ENCODE data around the gene NBPF6.
"Not testable (repeated sequence)": the region's sequence is repeated elsewhere in the genome, so short reads cannot be mapped to it uniquely, and the experiment has no call there.

The NBPF6 gene, protein sequence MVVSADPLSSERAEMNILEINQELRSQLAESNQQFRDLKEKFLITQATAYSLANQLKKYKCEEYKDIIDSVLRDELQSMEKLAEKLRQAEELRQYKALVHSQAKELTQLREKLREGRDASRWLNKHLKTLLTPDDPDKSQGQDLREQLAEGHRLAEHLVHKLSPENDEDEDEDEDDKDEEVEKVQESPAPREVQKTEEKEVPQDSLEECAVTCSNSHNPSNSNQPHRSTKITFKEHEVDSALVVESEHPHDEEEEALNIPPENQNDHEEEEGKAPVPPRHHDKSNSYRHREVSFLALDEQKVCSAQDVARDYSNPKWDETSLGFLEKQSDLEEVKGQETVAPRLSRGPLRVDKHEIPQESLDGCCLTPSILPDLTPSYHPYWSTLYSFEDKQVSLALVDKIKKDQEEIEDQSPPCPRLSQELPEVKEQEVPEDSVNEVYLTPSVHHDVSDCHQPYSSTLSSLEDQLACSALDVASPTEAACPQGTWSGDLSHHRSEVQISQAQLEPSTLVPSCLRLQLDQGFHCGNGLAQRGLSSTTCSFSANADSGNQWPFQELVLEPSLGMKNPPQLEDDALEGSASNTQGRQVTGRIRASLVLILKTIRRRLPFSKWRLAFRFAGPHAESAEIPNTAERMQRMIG

GRCh38 chr1:108450043-108450442, at the start of gene NBPF6:
TSS of gene NBPF6 (plus strand) at chr1:108450343. CDS start at chr1:108450602, 259 bp downstream.
- not testable (repeated sequence) for H3K36me3 Mint-ChIP-seq (ENCODE audit: insufficient read depth); H3K4me1 Mint-ChIP-seq; H3K27ac Mint-ChIP-seq (ENCODE audit: low read depth); H3K4me3 Mint-ChIP-seq; DNase-seq (ENCODE audit: low spot score in 2 of 2); H3K9me3 Mint-ChIP-seq; ATAC-seq (replicated peaks; ENCODE audit: extremely low read depth, poor library complexity, severe bottlenecking); H3K27me3 Mint-ChIP-seq

- DNase-seq (ENCODE audit: low spot score in 2 of 2); H3K27me3 Mint-ChIP-seq; ATAC-seq (replicated peaks; ENCODE audit: extremely low read depth, poor library complexity, severe bottlenecking); H3K4me1 Mint-ChIP-seq; H3K36me3 Mint-ChIP-seq (ENCODE audit: insufficient read depth); H3K27ac Mint-ChIP-seq (ENCODE audit: low read depth); H3K4me3 Mint-ChIP-seq; H3K9me3 Mint-ChIP-seq: not testable (repeated sequence)
Measured at GRCh38 chr1:108411098-108411833, 38.9 kb upstream of the NBPF6 start.

DNA sequence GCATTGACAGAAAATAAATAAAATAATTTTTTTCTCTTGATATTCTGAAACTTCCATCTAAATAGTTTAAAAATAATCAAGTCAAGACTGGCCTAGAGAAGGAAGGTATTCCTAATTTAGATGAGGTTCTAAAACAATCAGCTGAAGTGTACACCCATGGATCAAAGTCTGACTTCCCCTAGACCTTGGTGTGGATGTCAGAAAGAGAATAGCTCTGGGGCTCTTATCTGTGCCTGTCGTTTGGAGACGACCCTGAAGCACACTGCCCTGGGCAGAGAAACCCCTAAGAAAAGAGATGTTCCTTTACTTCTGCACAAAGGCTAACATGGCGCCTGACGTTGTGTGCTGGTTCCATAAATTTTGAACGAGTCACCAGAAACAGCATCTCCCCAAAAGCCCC, 30.0 kb upstream of the NBPF6 start:
- not testable (repeated sequence) for H3K27me3 Mint-ChIP-seq; H3K36me3 Mint-ChIP-seq (ENCODE audit: insufficient read depth); H3K4me1 Mint-ChIP-seq; ATAC-seq (replicated peaks; ENCODE audit: extremely low read depth, poor library complexity, severe bottlenecking); H3K4me3 Mint-ChIP-seq; H3K27ac Mint-ChIP-seq (ENCODE audit: low read depth); DNase-seq (ENCODE audit: low spot score in 2 of 2); H3K9me3 Mint-ChIP-seq

DNA sequence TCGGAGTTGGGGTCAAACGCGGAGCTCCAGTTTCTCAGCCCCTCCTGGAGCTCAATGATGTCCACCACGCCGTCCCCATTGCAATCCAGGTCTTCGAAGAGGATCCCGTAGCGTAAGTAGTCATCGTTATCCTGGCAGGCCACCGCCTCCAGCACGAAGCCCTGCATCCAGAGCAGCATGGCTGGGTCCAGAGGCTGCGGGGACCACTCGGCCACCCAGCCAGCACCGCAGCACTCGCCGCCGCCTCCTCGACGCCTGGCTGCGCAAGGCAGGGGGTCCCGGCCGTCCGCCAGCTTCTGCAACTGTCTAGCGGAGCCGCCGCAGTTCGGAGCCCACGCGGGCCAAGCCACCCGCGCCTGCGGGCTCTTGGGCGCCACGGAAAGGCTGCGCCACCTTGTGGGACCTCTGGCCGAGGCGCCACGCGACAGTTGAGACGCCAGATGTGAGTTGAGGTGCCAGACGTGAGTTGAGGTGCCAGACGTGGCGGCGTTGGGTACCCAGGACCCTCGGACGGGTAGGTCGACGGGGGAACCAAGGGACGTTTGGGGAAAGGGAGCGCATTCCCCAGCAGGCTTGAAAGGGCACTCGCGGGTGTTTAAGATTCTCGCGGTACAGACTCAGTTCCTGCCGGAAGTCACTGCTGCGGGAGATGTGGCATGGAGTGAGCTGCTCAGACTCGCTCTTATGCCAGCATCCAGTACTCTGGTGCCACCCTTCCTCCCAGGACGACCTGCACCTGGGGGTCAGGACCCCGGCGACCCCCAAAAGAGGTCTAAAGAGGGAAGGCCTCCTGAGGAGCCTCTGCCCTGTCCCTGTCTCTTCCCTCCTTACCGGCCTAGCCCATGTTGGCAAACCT, 28.9 kb upstream of the NBPF6 start:
- H3K4me3 Mint-ChIP-seq; H3K9me3 Mint-ChIP-seq; H3K36me3 Mint-ChIP-seq (ENCODE audit: insufficient read depth); H3K4me1 Mint-ChIP-seq; H3K27me3 Mint-ChIP-seq; H3K27ac Mint-ChIP-seq (ENCODE audit: low read depth); DNase-seq (ENCODE audit: low spot score in 2 of 2): not testable (repeated sequence)
- ATAC-seq (replicated peaks; ENCODE audit: extremely low read depth, poor library complexity, severe bottlenecking) = peak; percentile 88

DNA sequence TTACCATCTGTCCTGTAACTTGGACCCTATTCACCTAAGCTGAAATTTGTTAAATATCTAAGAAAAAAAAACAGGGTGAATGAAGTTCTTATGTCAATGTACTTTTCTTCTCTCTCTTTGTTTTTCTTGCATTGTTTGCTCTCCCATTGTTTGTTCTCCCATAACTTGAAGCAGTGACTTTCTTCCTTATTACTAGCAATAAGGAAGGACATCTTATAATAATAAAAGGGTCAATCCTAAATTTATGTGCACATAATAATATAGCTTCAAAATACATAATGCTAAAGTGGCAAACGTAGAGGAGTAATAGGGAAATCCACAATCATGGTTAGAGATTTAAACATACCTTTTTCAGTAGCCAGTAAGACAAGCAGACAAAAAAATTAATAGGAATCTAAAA, 23.3 kb upstream of the NBPF6 start:
- H3K36me3 Mint-ChIP-seq (ENCODE audit: insufficient read depth); H3K4me3 Mint-ChIP-seq: not testable (repeated sequence)

DNA sequence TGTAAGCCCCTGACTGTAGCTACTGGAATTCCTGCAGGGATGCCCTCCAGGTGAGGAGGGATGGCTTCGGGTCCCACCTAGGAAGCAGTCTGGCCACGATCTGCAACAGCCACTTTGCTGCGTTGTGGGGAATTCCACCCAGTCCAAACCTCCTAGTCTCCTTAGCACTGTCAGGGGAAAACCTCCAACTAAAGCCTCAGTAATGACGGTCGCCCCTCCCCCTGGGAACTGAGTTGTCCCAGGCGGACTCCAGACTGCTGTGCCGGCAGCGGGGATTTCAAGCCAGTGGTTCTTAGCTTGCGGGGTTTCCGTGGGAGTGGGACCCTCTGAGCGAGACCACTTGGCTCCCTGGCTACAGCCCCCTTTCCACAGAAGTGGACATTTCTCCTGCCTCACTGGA, 18.1 kb upstream of the NBPF6 start:
- H3K36me3 Mint-ChIP-seq (ENCODE audit: insufficient read depth); H3K9me3 Mint-ChIP-seq; H3K27ac Mint-ChIP-seq (ENCODE audit: low read depth); H3K27me3 Mint-ChIP-seq; DNase-seq (ENCODE audit: low spot score in 2 of 2); ATAC-seq (replicated peaks; ENCODE audit: extremely low read depth, poor library complexity, severe bottlenecking); H3K4me3 Mint-ChIP-seq; H3K4me1 Mint-ChIP-seq: not testable (repeated sequence)

More for the DNA sequence above, 23.3 kb upstream of the NBPF6 start:
- DNase-seq (ENCODE audit: low spot score in 2 of 2); H3K27ac Mint-ChIP-seq (ENCODE audit: low read depth); H3K9me3 Mint-ChIP-seq; H3K27me3 Mint-ChIP-seq; H3K4me1 Mint-ChIP-seq; ATAC-seq (replicated peaks; ENCODE audit: extremely low read depth, poor library complexity, severe bottlenecking): not testable (repeated sequence)

DNA sequence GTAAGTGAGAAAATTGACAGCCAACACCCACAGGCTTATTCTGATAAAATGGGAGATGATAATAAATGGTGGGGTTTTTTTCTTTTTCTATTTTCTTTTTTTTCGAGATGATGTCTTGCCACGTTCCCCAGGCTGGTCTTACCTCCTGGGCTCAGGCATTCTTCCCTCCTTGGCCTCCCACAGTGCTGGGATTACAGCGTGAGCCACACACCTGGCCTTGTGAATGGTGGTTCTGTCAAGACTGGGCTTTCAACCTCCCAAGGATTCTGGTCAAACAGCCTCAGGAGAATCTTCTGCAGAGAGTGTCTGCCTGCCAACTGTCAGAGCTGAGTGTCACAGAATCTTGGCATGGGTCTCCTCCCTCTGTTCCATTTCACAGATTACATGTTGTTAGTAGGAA, 16.7 kb upstream of the NBPF6 start:
- H3K4me3 Mint-ChIP-seq; H3K27me3 Mint-ChIP-seq; H3K36me3 Mint-ChIP-seq (ENCODE audit: insufficient read depth); H3K9me3 Mint-ChIP-seq; H3K27ac Mint-ChIP-seq (ENCODE audit: low read depth); ATAC-seq (replicated peaks; ENCODE audit: extremely low read depth, poor library complexity, severe bottlenecking); DNase-seq (ENCODE audit: low spot score in 2 of 2); H3K4me1 Mint-ChIP-seq: not testable (repeated sequence)

DNA sequence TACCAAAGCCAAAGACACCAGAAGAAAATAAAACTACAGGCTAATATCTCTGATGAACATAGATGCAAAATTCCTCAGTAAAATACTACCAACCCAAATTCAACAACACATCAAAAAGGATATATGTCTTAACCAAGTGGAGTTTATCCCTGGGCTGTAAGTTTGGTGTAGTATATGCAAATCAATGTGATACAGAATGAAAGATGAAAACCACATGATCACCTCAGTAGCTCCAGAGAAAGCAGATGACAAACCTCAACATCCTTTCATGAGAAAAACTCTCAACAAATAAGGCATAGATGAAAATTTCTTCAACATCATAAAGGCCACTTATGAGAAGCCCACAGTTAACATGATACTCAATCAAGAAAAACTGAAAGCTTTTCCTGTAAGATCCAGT, 11.6 kb upstream of the NBPF6 start:
- not testable (repeated sequence) for H3K27ac Mint-ChIP-seq (ENCODE audit: low read depth)

DNA sequence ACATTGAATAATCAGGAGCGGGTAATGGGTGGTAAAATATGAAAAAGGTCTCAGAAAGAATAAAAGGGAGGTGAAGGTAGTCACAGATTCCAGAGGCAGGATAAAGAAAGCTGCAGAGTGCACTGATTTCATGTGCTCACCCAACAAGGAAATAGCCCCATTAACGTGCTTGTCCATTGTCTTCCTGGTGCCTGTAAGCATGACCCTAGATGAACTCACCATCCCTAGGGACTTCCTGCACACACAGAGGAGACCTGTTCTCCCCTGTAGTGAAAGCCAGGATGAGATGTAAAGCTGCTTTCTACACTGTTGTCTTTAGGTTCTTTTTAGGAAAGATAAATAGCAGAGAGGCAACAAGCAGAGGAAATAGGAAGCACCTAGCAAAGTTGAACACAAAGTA, 4.4 kb downstream of the NBPF6 start:
- not testable (repeated sequence) for ATAC-seq (replicated peaks; ENCODE audit: extremely low read depth, poor library complexity, severe bottlenecking); H3K27ac Mint-ChIP-seq (ENCODE audit: low read depth); H3K4me3 Mint-ChIP-seq; DNase-seq (ENCODE audit: low spot score in 2 of 2); H3K36me3 Mint-ChIP-seq (ENCODE audit: insufficient read depth); H3K4me1 Mint-ChIP-seq; H3K9me3 Mint-ChIP-seq; H3K27me3 Mint-ChIP-seq

More for the DNA sequence above, 11.6 kb upstream of the NBPF6 start:
- H3K36me3 Mint-ChIP-seq (ENCODE audit: insufficient read depth); H3K4me3 Mint-ChIP-seq; H3K9me3 Mint-ChIP-seq; H3K27me3 Mint-ChIP-seq; H3K4me1 Mint-ChIP-seq; DNase-seq (ENCODE audit: low spot score in 2 of 2): not testable (repeated sequence)
- peak; percentile 43 for ATAC-seq (replicated peaks; ENCODE audit: extremely low read depth, poor library complexity, severe bottlenecking)

GRCh38 chr1:108458661-108459060, 8.5 kb downstream of the NBPF6 start:
- not testable (repeated sequence) for H3K27me3 Mint-ChIP-seq; H3K4me1 Mint-ChIP-seq; H3K9me3 Mint-ChIP-seq; H3K36me3 Mint-ChIP-seq (ENCODE audit: insufficient read depth); DNase-seq (ENCODE audit: low spot score in 2 of 2); H3K27ac Mint-ChIP-seq (ENCODE audit: low read depth); H3K4me3 Mint-ChIP-seq; ATAC-seq (replicated peaks; ENCODE audit: extremely low read depth, poor library complexity, severe bottlenecking)

GRCh38 chr1:108461758-108462157, 11.6 kb downstream of the NBPF6 start:
- H3K4me3 Mint-ChIP-seq; H3K27ac Mint-ChIP-seq (ENCODE audit: low read depth); H3K4me1 Mint-ChIP-seq; DNase-seq (ENCODE audit: low spot score in 2 of 2); H3K36me3 Mint-ChIP-seq (ENCODE audit: insufficient read depth); ATAC-seq (replicated peaks; ENCODE audit: extremely low read depth, poor library complexity, severe bottlenecking); H3K9me3 Mint-ChIP-seq; H3K27me3 Mint-ChIP-seq: not testable (repeated sequence)

GRCh38 chr1:108463962-108464361, 13.8 kb downstream of the NBPF6 start:
- H3K4me1 Mint-ChIP-seq; H3K27ac Mint-ChIP-seq (ENCODE audit: low read depth); H3K9me3 Mint-ChIP-seq; H3K36me3 Mint-ChIP-seq (ENCODE audit: insufficient read depth); H3K27me3 Mint-ChIP-seq; H3K4me3 Mint-ChIP-seq; ATAC-seq (replicated peaks; ENCODE audit: extremely low read depth, poor library complexity, severe bottlenecking); DNase-seq (ENCODE audit: low spot score in 2 of 2): not testable (repeated sequence)

Data from central memory CD8-positive, alpha-beta T cell (primary cell).